ENCODE data around the gene NRDE2. TPM values are rescaled to one million over a fixed set of nuclear protein-coding genes. Genes with fewer than 3 reads are reported as not detected.

Gene NRDE2
- polyA plus RNA-seq, 1 donor from 2014 or later, result 9.5 TPM

DNA sequence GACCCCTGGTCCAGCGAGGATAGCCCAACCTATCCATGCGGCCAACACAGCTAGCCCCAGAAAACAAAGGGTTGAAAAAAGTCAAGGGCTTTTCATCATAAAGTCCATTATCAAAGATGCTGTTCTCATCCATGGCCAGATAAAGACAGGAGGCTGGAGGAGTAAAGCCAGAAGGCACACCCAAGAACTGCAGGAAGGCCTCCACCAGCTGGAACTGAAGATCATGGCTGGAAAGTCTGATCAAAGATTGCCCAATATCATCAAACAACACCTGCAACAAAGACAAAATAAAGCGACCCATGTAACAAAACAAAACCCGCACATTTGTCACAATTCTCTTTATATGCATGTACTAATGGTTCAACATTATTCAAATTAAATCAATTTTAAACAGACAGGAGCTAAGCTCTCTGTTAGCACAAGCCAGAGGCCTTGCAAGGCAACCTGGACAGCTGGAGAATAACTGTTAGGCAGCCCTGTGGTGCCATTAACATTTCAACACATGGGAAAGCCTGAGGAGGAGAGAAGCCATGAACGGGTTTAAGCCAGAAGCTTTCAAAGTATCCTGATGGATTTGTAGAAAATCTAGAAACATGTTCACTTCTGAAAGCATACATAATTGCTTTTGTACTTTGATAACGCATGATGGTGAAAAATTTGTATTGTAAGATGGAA is 41.3 kb downstream of the NRDE2 start:
- Histone ChIP-seq H3K4me3 (ENCODE audit: low read length) (no peak overlapping the region), H3K27me3 (ENCODE audit: insufficient read depth, low read depth, low read length) (no peaks in the 10 kb centered on the region), H3K9me2 (ENCODE audit: insufficient read depth, low read length) (no peaks in the 10 kb centered on the region), H3K4me2 (ENCODE audit: low read length) (no peak overlapping the region), H3K79me2 (replicated peaks; ENCODE audit: insufficient read depth, low read length) (no peaks in the 10 kb centered on the region), H3K36me3 (ENCODE audit: insufficient read depth, low read length) (peaks cover 7% of the 10 kb centered on the region), H3K9me3 (ENCODE audit: low read length) (no peaks in the 10 kb centered on the region), H3K27ac (ENCODE audit: low read length) (no peak overlapping the region), H4K20me1 (ENCODE audit: insufficient read depth) (no peaks in the 10 kb centered on the region), H3F3A (ENCODE audit: insufficient read depth, low read length, poor library complexity, severe bottlenecking) (no peaks in the 10 kb centered on the region), H3K9ac (ENCODE audit: low read length) (no peak overlapping the region), H2AFZ (ENCODE audit: low read depth, low read length) (no peak overlapping the region)
- TF ChIP-seq, protein P1, sequence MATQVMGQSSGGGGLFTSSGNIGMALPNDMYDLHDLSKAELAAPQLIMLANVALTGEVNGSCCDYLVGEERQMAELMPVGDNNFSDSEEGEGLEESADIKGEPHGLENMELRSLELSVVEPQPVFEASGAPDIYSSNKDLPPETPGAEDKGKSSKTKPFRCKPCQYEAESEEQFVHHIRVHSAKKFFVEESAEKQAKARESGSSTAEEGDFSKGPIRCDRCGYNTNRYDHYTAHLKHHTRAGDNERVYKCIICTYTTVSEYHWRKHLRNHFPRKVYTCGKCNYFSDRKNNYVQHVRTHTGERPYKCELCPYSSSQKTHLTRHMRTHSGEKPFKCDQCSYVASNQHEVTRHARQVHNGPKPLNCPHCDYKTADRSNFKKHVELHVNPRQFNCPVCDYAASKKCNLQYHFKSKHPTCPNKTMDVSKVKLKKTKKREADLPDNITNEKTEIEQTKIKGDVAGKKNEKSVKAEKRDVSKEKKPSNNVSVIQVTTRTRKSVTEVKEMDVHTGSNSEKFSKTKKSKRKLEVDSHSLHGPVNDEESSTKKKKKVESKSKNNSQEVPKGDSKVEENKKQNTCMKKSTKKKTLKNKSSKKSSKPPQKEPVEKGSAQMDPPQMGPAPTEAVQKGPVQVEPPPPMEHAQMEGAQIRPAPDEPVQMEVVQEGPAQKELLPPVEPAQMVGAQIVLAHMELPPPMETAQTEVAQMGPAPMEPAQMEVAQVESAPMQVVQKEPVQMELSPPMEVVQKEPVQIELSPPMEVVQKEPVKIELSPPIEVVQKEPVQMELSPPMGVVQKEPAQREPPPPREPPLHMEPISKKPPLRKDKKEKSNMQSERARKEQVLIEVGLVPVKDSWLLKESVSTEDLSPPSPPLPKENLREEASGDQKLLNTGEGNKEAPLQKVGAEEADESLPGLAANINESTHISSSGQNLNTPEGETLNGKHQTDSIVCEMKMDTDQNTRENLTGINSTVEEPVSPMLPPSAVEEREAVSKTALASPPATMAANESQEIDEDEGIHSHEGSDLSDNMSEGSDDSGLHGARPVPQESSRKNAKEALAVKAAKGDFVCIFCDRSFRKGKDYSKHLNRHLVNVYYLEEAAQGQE (IDR thresholded peaks at IDR 0.05; ENCODE audit: borderline replicate concordance), result no peak
- TF ChIP-seq EP300 (conservative IDR thresholded peaks at IDR 0.05; ENCODE audit: poor library complexity, severe bottlenecking) (no peak), SMC3 (conservative IDR thresholded peaks at IDR 0.05; ENCODE audit: poor library complexity) (no peak), CTCF (IDR thresholded peaks at IDR 0.05; ENCODE audit: poor library complexity, severe bottlenecking) (no peak), TAF1 (IDR thresholded peaks at IDR 0.05; ENCODE audit: low read depth) (no peak), EZH2 (IDR thresholded peaks at IDR 0.05; ENCODE audit: borderline replicate concordance, insufficient read depth, low read length, poor library complexity, severe bottlenecking) (no peak), POLR2AphosphoS5 (IDR thresholded peaks at IDR 0.05) (no peak), RAD21 (conservative IDR thresholded peaks at IDR 0.05) (no peak), MXI1 (conservative IDR thresholded peaks at IDR 0.05; ENCODE audit: poor library complexity, severe bottlenecking) (no peak)

GRCh38 chr14:90288651-90289355 is 42.9 kb downstream of the NRDE2 start:
- no peak overlapping the region for H3K27ac ChIP-seq (ENCODE audit: low read length)

More at GRCh38 chr14:90288651-90289355, 42.9 kb downstream of the NRDE2 start:
- Histone ChIP-seq H3K36me3 (ENCODE audit: insufficient read depth, low read length) (peaks cover under 1% of the 10 kb centered on the region), H4K20me1 (ENCODE audit: insufficient read depth) (no peaks in the 10 kb centered on the region), H3K4me3 (ENCODE audit: low read length) (no peak overlapping the region), H2AFZ (ENCODE audit: low read depth, low read length) (no peak overlapping the region), H3K27me3 (ENCODE audit: insufficient read depth, low read depth, low read length) (no peaks in the 10 kb centered on the region), H3K9ac (ENCODE audit: low read length) (no peak overlapping the region), H3K4me2 (ENCODE audit: low read length) (no peak overlapping the region), H3K79me2 (replicated peaks; ENCODE audit: insufficient read depth, low read length) (no peaks in the 10 kb centered on the region), H3K9me3 (ENCODE audit: low read length) (no peaks in the 10 kb centered on the region), H3F3A (ENCODE audit: insufficient read depth, low read length, poor library complexity, severe bottlenecking) (no peaks in the 10 kb centered on the region), H3K9me2 (ENCODE audit: insufficient read depth, low read length) (no peaks in the 10 kb centered on the region)
- TF ChIP-seq CTCF (IDR thresholded peaks at IDR 0.05; ENCODE audit: poor library complexity, severe bottlenecking) (no peak), EZH2 (IDR thresholded peaks at IDR 0.05; ENCODE audit: borderline replicate concordance, insufficient read depth, low read length, poor library complexity, severe bottlenecking) (no peak), SMC3 (conservative IDR thresholded peaks at IDR 0.05; ENCODE audit: poor library complexity) (no peak), POLR2AphosphoS5 (IDR thresholded peaks at IDR 0.05) (no peak), RAD21 (conservative IDR thresholded peaks at IDR 0.05) (no peak), MXI1 (conservative IDR thresholded peaks at IDR 0.05; ENCODE audit: poor library complexity, severe bottlenecking) (no peak), EP300 (conservative IDR thresholded peaks at IDR 0.05; ENCODE audit: poor library complexity, severe bottlenecking) (no peak), TAF1 (IDR thresholded peaks at IDR 0.05; ENCODE audit: low read depth) (no peak)
- TF ChIP-seq, protein P1 (IDR thresholded peaks at IDR 0.05; ENCODE audit: borderline replicate concordance), result no peak

Data from neural cell (in vitro differentiated cells).